Cardiac muscle cell (in vitro differentiated cells and primary cell): ENCODE results near the gene C1QL3. TPM values are rescaled to one million over a fixed set of nuclear protein-coding genes. Genes with fewer than 3 reads are reported as not detected.
A peak's percentile ranks its signal among the peaks of the same experiment; 100 is the strongest.

Experiments
- DNase-seq, 2 donors: peaks; one replicate each; pipeline versions ENCODE4 v3.0.0 to v3.0.0-alpha.2; 2010 to 2017; ENCODE audit warnings: low read depth in 1 of 2, low spot score in 1 of 2
- H3K27ac ChIP-seq: fragments of 200-600 bp; sonication (generic); 2 replicates; pipeline ENCODE4 v1.5.1; 2016
- H3K27me3 ChIP-seq: fragments of 200-600 bp; sonication (generic); 2 replicates; pipeline ENCODE4 v1.6.0; 2016; ENCODE audit warnings: control low read depth
- H3K36me3 ChIP-seq: fragments of 200-600 bp; sonication (generic); 2 replicates; pipeline ENCODE4 v1.5.1; 2016; ENCODE audit warnings: control low read depth
- H3K4me1 ChIP-seq: fragments of 200-600 bp; sonication (generic); 2 replicates; pipeline ENCODE4 v1.8.1; 2017; ENCODE audit warnings: low read depth, mild to moderate bottlenecking, mixed run types
- H3K4me3 ChIP-seq: fragments of 200-600 bp; sonication (generic); 2 replicates; pipeline ENCODE4 v1.5.1; 2016; ENCODE audit warnings: mild to moderate bottlenecking
- H3K9me3 ChIP-seq: fragments of 200-600 bp; sonication (generic); 2 replicates; pipeline ENCODE4 v1.5.1; 2017; ENCODE audit warnings: low read depth, mild to moderate bottlenecking, control low read depth
- CTCF ChIP-seq: IDR thresholded peaks from 2 replicates; pipeline ENCODE4 v1.5.1; 2012; ENCODE audit warnings: low read depth, mild to moderate bottlenecking, low read length
- polyA plus RNA-seq: library from polyadenylated mRNA; unstranded; fragments of >200 nt; fragmentation: Nextera tagmentation; extraction: Ambion mirVana; gene quantifications from 2 replicates; pipeline ENCODE4 v1.2.1, GENCODE V29; 2016
- total RNA-seq: library from RNA; depleted of rRNA; stranded (reverse); fragments of >200 nt; gene quantifications from 2 replicates; pipeline ENCODE4 v1.2.3, GENCODE V29; 2016

The C1QL3 gene
- total and polyA plus RNA-seq, 2 experiments from 2014 or later: not detected

DNA sequence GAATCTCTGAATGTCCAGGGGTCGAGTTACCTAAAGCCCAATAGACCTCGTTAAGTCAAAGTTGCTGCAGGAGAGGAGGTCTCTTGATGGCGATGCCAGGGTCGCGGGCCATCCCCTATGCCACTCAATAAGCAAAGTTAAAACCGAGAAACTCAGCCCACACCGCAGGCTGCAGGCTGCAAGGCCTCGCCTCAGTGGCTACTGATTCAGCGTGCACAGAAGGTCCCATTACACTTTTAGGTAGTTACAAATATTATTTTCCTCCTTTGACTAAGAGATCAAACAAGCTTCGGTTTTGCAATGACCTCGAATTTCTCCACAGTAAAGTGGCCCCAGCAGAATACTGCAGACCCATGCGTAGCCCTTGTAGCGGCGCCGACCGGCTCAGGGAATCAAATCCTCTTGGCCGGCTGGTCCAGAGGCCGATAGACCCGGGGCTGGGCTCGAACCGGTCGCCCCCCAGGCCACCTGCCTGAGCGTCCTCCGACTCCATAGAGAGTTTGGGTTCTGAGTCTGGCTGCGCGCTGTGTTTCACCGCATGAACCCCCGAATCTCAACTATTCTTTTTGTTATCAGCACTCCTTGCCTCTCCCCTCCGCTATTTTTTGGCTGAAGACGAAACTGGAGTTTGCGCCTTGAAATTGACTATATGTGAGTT, 2.3 kb downstream of the C1QL3 start:
- no peak for DNase-seq
- H3K4me1 ChIP-seq: no peaks in the 10 kb centered on the region

DNA sequence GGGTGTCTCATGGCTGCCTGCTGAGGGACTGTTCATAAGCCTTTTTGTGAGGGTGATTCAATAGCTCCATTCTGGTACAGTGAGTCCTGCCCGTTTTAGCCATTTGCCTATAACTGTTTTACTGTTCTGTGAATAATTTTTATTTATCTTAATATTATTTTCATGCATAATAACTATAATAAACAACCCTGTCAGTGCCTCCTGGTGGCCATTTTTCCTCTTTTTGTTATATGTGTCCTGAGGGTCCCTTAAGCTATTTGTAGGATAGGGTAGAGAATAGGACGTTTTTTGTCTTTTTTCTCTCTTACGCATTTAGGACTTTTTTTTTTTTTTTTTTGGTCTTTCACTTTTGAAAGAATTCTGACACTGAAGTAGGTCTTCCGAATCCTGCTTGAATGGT, 2.9 kb downstream of the C1QL3 start:
- DNase-seq: no peak
- H3K4me1 ChIP-seq: no peaks in the 10 kb centered on the region
- H3K9me3 ChIP-seq: no peaks in the 10 kb centered on the region
- H3K27ac ChIP-seq: no peak overlapping the region
- H3K36me3 ChIP-seq: no peaks in the 10 kb centered on the region
- TF ChIP-seq CTCF: peak; percentile 34
- peaks cover 79% of the 10 kb centered on the region for H3K27me3 ChIP-seq
- H3K4me3 ChIP-seq: no peak overlapping the region

More for the DNA sequence above, 2.3 kb downstream of the C1QL3 start:
- no peak overlapping the region for H3K4me3 ChIP-seq
- H3K27me3 ChIP-seq: peaks cover 85% of the 10 kb centered on the region
- H3K9me3 ChIP-seq: no peaks in the 10 kb centered on the region
- no peaks in the 10 kb centered on the region for H3K36me3 ChIP-seq
- no peak overlapping the region for H3K27ac ChIP-seq
- no peak for TF ChIP-seq CTCF

DNA sequence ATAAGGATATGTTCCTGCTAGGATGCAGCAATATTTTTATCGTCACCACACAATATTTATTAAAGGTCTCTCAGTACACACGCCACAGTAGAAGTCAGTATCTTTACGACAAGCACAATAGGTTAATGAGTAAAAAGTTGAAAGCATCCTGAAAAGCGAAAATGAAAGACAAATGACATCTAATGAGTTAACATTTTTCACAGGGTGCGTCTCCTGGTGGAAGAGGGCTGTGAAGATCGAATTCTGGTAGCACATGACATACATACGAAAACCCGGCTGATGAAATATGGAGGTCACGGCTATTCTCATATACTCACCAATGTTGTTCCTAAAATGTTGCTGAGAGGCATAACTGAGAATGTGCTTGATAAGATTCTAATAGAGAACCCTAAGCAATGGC, 10.8 kb downstream of the C1QL3 start:
- Histone ChIP-seq H3K9me3 (no peaks in the 10 kb centered on the region), H3K27me3 (peaks cover under 1% of the 10 kb centered on the region), H3K27ac (no peak overlapping the region), H3K4me1 (no peaks in the 10 kb centered on the region), H3K4me3 (no peak overlapping the region), H3K36me3 (no peaks in the 10 kb centered on the region)
- no peak for DNase-seq
- TF ChIP-seq CTCF: no peak

DNA sequence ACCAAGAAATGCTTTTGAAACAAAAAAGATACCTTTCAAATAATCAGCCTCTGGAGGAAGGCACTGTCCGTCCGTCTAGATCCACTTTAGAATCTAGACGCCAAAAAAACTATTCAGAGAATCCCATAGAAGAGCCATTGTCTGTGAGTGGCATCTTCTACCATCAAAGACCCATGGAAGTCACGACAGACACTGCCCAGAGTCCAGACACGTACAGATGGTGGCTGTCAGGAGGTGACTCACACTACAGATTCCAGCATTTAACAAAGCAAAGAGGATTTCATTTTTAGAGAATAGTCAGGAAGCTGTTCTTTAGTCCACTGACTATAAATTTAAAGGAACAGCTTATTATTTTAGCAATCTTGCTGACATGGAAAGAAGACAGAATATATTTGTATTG, 11.7 kb downstream of the C1QL3 start:
- Histone ChIP-seq H3K4me3 (no peak overlapping the region), H3K27me3 (no peaks in the 10 kb centered on the region), H3K4me1 (peaks cover 2% of the 10 kb centered on the region), H3K9me3 (no peaks in the 10 kb centered on the region), H3K27ac (no peak overlapping the region), H3K36me3 (no peaks in the 10 kb centered on the region)
- peak in 1 of 2 donors; percentile 29 for DNase-seq
- TF ChIP-seq CTCF: no peak

GRCh38 chr10:16505161-16505560, 16.5 kb downstream of the C1QL3 start:
- Histone ChIP-seq H3K4me1 (peaks cover 5% of the 10 kb centered on the region), H3K4me3 (no peak overlapping the region), H3K9me3 (no peaks in the 10 kb centered on the region), H3K27ac (no peak overlapping the region), H3K27me3 (no peaks in the 10 kb centered on the region), H3K36me3 (no peaks in the 10 kb centered on the region)
- no peak for DNase-seq
- TF ChIP-seq CTCF: no peak
